Natural killer cell (primary cell): Measurements from ENCODE around the gene PAX8. TPM values are rescaled to one million over a fixed set of nuclear protein-coding genes. Genes with fewer than 3 reads are reported as not detected.

Source experiments
- ATAC-seq, 3 donors: fragments of 150-1000 bp in 2 of 3; fragments of 200-7000 bp in 1 of 3; cut with Tn5 transposase; 1 replicate in 1 of 3; 2 replicates in 2 of 3; pipeline ENCODE4 v1.10.0; 2021; ENCODE audit warnings: mild to moderate bottlenecking in 2 of 3, moderate library complexity in 2 of 3
- DNase-seq, 2 donors: peaks; one replicate each; pipeline versions ENCODE4 v3.0.0 to v3.0.0-alpha.2; 2013 to 2021; ENCODE audit warnings: mixed read lengths in 1 of 2
- H3K27ac ChIP-seq: one replicate; pipeline ENCODE4 v1.5.1; 2013; ENCODE audit warnings: mild to moderate bottlenecking, low read length
- H3K27me3 ChIP-seq: one replicate; pipeline ENCODE4 v1.6.1; 2013; ENCODE audit warnings: low read length; ENCODE audit not compliant: control insufficient read depth, insufficient read depth
- H3K36me3 ChIP-seq: one replicate; pipeline ENCODE4 v1.6.1; 2013; ENCODE audit warnings: low read length; ENCODE audit not compliant: control insufficient read depth, insufficient read depth
- H3K4me1 ChIP-seq: one replicate; pipeline ENCODE4 v1.6.1; 2013; ENCODE audit warnings: low read length; ENCODE audit not compliant: control insufficient read depth, insufficient read depth
- H3K4me3 ChIP-seq: one replicate; pipeline ENCODE4 v1.5.1; 2013; ENCODE audit warnings: low read length
- H3K9me3 ChIP-seq: one replicate; pipeline ENCODE4 v1.6.1; 2013; ENCODE audit warnings: low read length; ENCODE audit not compliant: control insufficient read depth, insufficient read depth
- H3K27ac Mint-ChIP-seq, 2 donors: one replicate each; pipeline ENCODE4 v1.8.0; 2022; ENCODE audit warnings: mild to moderate bottlenecking in 2 of 2, mixed read lengths in 2 of 2, moderate library complexity in 1 of 2
- H3K27me3 Mint-ChIP-seq, 2 donors: one replicate each; pipeline ENCODE4 v1.8.0; 2022; ENCODE audit warnings: low read depth in 2 of 2, mixed read lengths in 2 of 2
- H3K36me3 Mint-ChIP-seq: one replicate; pipeline ENCODE4 v1.8.0; 2022; ENCODE audit warnings: mixed read lengths
- H3K4me1 Mint-ChIP-seq, 2 donors: one replicate each; pipeline ENCODE4 v1.8.0; 2022; ENCODE audit warnings: mixed read lengths in 2 of 2
- H3K4me3 Mint-ChIP-seq: one replicate; pipeline ENCODE4 v1.8.0; 2022; ENCODE audit warnings: mild to moderate bottlenecking, moderate library complexity, mixed read lengths
- H3K9me3 Mint-ChIP-seq, 2 donors: one replicate each; pipeline ENCODE4 v1.8.0; 2022; ENCODE audit warnings: mixed read lengths in 2 of 2
- CTCF ChIP-seq: fragments of 200-600 bp; IDR thresholded peaks from one replicate; pipeline ENCODE4 v1.8.0; 2022; ENCODE audit warnings: antibody characterized with exemption
- WGBS: methylation state at CpG from one replicate; pipeline ENCODE4 v1.1.7; 2013; ENCODE audit warnings: missing lambda C conversion rate; ENCODE audit not compliant: insufficient coverage; 5-methylcytosine and 5-hydroxymethylcytosine counted together
- intact Hi-C: fragments of 100-400 bp; cut with micrococcal nuclease; formaldehyde crosslinking; loops from one replicate; pipeline ENCODE4 v1.14.2; 2022
- total RNA-seq, 4 donors: library from RNA; stranded (reverse); fragments of 120-200 nt in 1 of 4; gene quantifications; one replicate each; pipeline versions ENCODE4 v1.2.3 to v1.2.4, GENCODE V29; 2013 to 2022

PAX8 gene
- total RNA-seq, 3 donors from 2014 or later (not counting 1 experiment from before 2014, with no cell fraction given), result 0.57 to 1.2 (median 0.65) TPM

GRCh38 chr2:113213061-113213930 lies 65.4 kb downstream of the PAX8 start:
- intact Hi-C loops, result no loop called here
- peaks cover 15 to 18% of the 10 kb centered on the region in 2 donors for H3K4me1 Mint-ChIP-seq
- Histone ChIP-seq H3K4me3 (no peak overlapping the region), H3K9me3 (no peaks in the 10 kb centered on the region), H3K4me1 (peaks cover 15% of the 10 kb centered on the region), H3K27ac (no peak overlapping the region), H3K27me3 (no peaks in the 10 kb centered on the region), H3K36me3 (no peaks in the 10 kb centered on the region)
- no peak for TF ChIP-seq CTCF
- ATAC-seq (no peak), DNase-seq (no peak)
- H3K36me3 Mint-ChIP-seq, result no peaks in the 10 kb centered on the region
- H3K9me3 Mint-ChIP-seq, result no peaks in the 10 kb centered on the region
- 95% methylated on average over 13 of the region's 14 CpGs for WGBS
- no peak overlapping the region for H3K4me3 Mint-ChIP-seq
- no peaks in the 10 kb centered on the region for H3K27me3 Mint-ChIP-seq
- H3K27ac Mint-ChIP-seq, result no peak overlapping the region

- 44% methylated on average over 26 of the region's 26 CpGs for whole genome bisulfite sequencing
- ATAC-seq (no peak), DNase-seq (no peak)
- Mint-ChIP-seq H3K9me3 (no peaks in the 10 kb centered on the region), H3K36me3 (no peaks in the 10 kb centered on the region), H3K27me3 (no peaks in the 10 kb centered on the region), H3K27ac (no peak overlapping the region), H3K4me1 (peaks cover 10 to 13% of the 10 kb centered on the region in 2 donors), H3K4me3 (no peak overlapping the region)
- H3K9me3 ChIP-seq, result no peaks in the 10 kb centered on the region
- H3K27me3 ChIP-seq, result no peaks in the 10 kb centered on the region
- intact Hi-C loops, result no loop called here
- H3K27ac ChIP-seq, result no peak overlapping the region
- H3K4me1 ChIP-seq, result peaks cover 7% of the 10 kb centered on the region
- H3K36me3 ChIP-seq, result no peaks in the 10 kb centered on the region
- no peak overlapping the region for H3K4me3 ChIP-seq
- TF ChIP-seq CTCF, result no peak
These were observed 66.3 kb downstream of the PAX8 start for GRCh38 chr2:113212245-113213060.

GRCh38 chr2:113211226-113212105 lies 67.3 kb downstream of the PAX8 start:
- no peaks in the 10 kb centered on the region for H3K36me3 ChIP-seq
- H3K27me3 Mint-ChIP-seq, result no peaks in the 10 kb centered on the region

More at GRCh38 chr2:113211226-113212105, 67.3 kb downstream of the PAX8 start:
- H3K4me3 ChIP-seq, result no peak overlapping the region
- DNase-seq, result no peak
- no peaks in the 10 kb centered on the region for H3K27me3 ChIP-seq
- no peak for TF ChIP-seq CTCF
- H3K36me3 Mint-ChIP-seq, result no peaks in the 10 kb centered on the region
- H3K9me3 Mint-ChIP-seq, result no peaks in the 10 kb centered on the region
- H3K4me3 Mint-ChIP-seq, result no peak overlapping the region
- no peak overlapping the region for H3K27ac ChIP-seq
- no peaks in the 10 kb centered on the region for H3K9me3 ChIP-seq
- H3K27ac Mint-ChIP-seq, result no peak overlapping the region
- no peak for ATAC-seq
- peaks cover under 1 to 7% of the 10 kb centered on the region in 2 donors for H3K4me1 Mint-ChIP-seq
- WGBS, result 90% methylated on average over 10 of the region's 13 CpGs
- no peaks in the 10 kb centered on the region for H3K4me1 ChIP-seq
- intact Hi-C loops, result no loop called here
